NK-92 (cell line): ENCODE data around the gene KCNQ1OT1.

ENCODE experiments used
- DNase-seq: peaks from one replicate; lab custom pipeline; 2025; ENCODE audit not compliant: unreplicated experiment; lab: John Stamatoyannopoulos, UW

KCNQ1OT1 gene

GRCh38 chr11:2669634-2670469, 29.9 kb downstream of the KCNQ1OT1 start:
- no peak for DNase-seq

GRCh38 chr11:2668876-2669275, 30.9 kb downstream of the KCNQ1OT1 start:
- DNase-seq = no peak

- DNase-seq = no peak
Measured at GRCh38 chr11:2667940-2668339, 31.9 kb downstream of the KCNQ1OT1 start.

GRCh38 chr11:2666828-2667570, 32.8 kb downstream of the KCNQ1OT1 start:
- no peak for DNase-seq

GRCh38 chr11:2666401-2666741, 33.4 kb downstream of the KCNQ1OT1 start:
- no peak for DNase-seq

GRCh38 chr11:2665526-2666400, 34.0 kb downstream of the KCNQ1OT1 start:
- no peak for DNase-seq

- DNase-seq = no peak
Measured at GRCh38 chr11:2664791-2665525, 34.8 kb downstream of the KCNQ1OT1 start.

GRCh38 chr11:2664376-2664775, 35.4 kb downstream of the KCNQ1OT1 start:
- no peak for DNase-seq

- no peak for DNase-seq
Measured at GRCh38 chr11:2663915-2664314, 35.9 kb downstream of the KCNQ1OT1 start.

- no peak for DNase-seq
Measured at GRCh38 chr11:2663506-2663905, 36.3 kb downstream of the KCNQ1OT1 start.

- DNase-seq = no peak
Measured at GRCh38 chr11:2662430-2663299, 37.1 kb downstream of the KCNQ1OT1 start.

- no peak for DNase-seq
Measured at GRCh38 chr11:2662024-2662312, 37.8 kb downstream of the KCNQ1OT1 start.

GRCh38 chr11:2661173-2662023, 38.4 kb downstream of the KCNQ1OT1 start:
- no peak for DNase-seq

GRCh38 chr11:2660357-2660939, 39.3 kb downstream of the KCNQ1OT1 start:
- no peak for DNase-seq

GRCh38 chr11:2657697-2658284, 42.0 kb downstream of the KCNQ1OT1 start:
- DNase-seq = no peak

GRCh38 chr11:2656859-2657258, 42.9 kb downstream of the KCNQ1OT1 start:
- DNase-seq = no peak

- no peak for DNase-seq
Measured at GRCh38 chr11:2655834-2656622, 43.8 kb downstream of the KCNQ1OT1 start.
